DMS114 treated with DMSO at 0.1 percent for 48 hours (cell line): ENCODE results near the gene PNMA6E.
"Not testable (repeated sequence)": the region's sequence is repeated elsewhere in the genome, so short reads cannot be mapped to it uniquely, and the experiment has no call there.

Experiments
- DNase-seq: peaks from one replicate; lab custom pipeline; 2025; ENCODE audit not compliant: unreplicated experiment; lab: John Stamatoyannopoulos, UW

Gene PNMA6E

DNA sequence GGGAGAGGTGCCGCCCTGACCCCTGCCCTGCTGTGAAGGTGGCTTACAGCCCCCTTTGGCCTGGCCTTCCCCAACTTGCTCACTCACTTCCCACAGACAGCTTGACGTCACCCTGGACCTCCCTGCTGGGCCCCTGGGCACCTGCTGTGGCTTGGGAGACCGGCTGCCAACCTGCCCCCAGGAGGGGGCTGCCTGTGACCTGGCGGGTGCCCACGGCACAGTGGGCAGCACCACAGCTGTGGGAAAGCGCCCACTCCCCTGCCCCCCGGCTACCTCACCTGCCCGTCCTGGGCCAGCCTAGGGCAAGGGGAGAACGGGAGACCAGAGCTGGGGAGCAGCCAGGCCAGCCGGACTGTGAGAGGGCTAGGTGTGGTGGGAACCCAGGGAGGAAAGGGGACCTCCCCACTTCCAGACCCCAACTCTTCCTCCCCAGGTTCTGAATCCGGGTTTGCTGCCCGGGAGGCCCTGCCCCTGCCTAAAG, 7.8 kb upstream of the PNMA6E start:
- DNase-seq = no peak

DNA sequence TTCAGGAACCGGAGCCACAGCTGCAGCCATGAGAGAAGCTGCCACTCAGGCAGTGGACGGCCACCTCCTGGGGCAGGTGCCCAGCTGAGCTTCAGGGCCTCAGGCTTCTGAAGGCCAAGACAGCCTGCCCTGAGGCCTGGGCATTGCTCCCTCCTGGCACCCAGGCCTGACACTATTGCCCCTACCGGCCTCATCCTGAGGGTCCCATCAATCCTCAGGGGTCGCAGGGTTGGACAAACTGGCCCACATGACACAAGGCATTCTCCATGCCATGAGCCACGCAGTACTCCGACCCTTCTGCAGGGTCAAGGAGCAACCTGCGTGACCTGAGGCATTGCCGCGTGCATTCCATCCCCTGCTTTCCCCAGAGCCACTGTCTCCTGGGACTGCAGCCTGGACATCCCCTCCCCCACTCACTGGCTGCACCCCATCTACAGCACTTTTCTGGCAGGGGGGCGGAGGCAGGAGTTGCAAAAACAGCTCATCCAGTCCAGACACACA, 7.1 kb upstream of the PNMA6E start:
- no peak for DNase-seq

DNA sequence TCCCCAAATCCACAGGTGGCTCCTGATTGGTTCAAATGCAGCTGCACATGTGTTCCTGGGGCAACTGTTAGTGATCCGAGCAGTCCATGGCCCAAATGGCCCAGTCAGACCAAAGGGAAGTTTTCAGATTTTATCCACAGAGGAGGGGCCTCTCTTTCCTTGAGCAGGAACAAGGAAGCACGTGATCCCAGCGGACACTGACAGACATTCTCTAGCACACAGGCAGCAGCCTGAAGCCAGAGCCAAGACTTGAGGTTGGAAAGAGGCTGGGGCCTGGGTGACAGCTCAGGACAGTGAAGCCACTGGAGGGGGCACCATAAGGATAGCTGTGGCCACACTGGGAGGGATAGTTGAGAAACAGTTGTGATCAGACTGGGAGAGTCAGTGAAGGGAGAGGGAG, 6.6 kb upstream of the PNMA6E start:
- no peak for DNase-seq

DNA sequence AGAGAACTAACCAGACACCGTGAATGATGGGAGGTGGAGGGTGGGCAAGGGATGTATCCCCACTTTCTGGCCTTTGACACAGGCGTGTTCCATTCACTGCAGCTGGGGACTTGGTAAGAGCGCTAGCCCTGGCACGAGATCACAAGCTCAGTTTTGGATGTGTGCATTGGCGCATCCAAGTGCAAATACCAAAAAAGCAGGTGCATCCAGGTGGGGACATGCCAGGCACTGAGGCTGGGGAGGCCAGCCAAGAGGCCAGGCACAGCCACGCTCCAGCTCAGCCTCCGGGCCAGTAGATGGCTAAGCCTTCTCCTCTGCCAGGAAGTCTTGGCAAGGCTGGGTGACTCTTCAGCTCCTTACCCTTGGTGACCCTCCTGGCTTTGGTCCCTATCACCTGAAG, 5.8 kb upstream of the PNMA6E start:
- DNase-seq = no peak

DNA sequence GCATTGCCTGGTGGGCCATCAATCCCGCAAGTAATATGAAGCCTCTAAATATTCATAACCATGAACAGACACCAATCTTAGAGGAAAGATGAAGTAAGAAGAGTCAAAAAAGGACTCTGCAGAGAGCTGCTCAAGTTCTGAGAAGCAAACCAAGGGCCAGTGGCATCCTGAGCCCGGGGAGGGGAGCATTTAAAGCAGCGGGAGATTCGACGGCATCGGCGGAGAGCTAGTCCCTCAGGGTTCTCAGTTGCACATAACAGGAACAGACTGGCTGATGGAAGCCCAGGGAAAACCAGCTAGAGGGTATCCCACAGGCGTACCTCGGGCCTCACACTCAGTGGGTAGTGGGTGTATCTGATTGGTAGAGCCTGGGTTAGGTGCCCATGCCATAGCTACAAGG, 4.9 kb upstream of the PNMA6E start:
- DNase-seq = no peak

DNA sequence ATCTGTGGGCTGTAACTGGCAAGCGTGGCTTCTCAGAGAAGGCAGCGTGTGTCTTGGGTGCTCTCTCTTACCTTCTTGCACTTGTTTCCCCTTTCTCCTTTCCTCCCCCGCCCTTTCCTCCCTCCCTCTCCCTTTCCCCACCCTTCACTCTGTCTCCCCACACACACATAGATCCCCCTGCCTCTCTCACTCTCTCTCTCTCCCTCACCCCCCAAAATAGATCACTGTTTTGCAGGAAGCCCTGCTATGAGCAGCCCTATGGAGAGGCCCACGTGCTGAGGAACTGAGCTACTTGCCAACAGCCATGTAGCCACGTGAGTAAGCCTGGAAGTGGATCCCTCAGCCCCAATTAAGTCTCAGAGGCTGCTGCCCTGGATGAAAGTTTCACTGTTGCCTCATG, 4.3 kb upstream of the PNMA6E start:
- no peak for DNase-seq

DNA sequence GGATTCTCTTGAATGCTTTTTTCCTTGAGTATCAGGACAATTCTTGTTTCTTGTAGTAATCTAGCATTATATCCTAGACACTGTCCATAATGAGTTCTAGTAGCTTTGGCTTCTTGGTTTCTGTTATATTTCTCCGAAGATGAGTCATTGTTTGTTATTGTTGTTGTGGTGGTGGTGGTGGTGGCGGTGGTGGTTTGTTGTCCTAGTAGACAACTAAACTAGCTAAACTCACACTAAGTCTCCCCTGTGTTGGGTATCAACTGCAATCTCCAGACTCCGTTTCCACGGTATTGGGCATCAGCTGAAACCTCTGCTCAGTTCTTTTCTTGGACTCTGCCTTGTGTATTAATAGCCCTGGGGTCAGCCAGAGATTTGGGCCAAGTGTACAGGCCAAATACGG, 3.2 kb upstream of the PNMA6E start:
- DNase-seq = not testable (repeated sequence)

DNA sequence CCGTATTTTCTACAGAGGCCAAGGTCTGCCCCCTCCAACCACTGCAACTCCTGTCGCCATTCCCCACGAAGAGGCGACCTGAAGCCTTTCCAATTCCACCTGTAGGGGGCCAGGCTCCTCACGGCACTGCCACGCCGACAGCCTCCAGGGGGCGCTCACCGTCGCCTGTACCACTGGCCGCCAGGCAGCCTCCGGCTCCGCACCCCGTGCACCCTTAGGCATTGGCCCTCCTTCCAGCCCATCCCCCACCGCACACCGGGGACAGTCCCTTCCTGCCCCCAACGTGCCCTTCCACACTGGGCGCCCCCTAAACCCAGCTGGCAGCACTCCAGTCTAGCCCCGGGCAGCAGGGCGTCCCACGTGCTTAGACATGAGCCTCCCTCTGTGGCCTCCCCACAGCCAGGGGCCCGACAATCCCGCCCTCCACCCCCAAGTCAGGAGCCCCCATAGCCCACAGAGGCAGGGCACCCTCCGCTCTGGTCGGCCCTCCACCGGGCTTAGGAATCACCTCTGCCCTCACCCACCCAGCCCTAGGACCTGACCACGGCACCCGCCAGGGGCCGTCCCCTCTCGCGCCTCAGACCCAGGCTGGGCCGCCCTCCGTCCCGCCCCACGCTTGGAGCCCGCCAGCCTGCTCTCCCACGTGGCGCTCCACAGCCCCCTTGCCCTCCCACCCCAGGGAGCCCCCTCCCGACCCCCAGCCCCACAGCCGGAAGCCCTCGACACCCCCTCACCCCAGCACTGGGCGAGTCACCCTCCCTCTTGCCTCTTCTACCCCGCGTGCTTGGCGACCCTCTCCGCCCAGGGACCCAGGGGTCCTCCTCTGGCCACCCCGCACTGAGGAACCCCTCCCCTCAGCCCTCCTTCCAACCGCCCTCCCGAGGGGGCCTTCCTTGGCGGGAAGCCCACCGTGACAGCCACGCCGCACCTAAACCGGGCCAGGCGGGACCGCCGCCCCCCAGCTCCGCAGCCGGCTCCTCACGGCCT, 711 bp downstream of the PNMA6E start:
- DNase-seq = no peak

DNA sequence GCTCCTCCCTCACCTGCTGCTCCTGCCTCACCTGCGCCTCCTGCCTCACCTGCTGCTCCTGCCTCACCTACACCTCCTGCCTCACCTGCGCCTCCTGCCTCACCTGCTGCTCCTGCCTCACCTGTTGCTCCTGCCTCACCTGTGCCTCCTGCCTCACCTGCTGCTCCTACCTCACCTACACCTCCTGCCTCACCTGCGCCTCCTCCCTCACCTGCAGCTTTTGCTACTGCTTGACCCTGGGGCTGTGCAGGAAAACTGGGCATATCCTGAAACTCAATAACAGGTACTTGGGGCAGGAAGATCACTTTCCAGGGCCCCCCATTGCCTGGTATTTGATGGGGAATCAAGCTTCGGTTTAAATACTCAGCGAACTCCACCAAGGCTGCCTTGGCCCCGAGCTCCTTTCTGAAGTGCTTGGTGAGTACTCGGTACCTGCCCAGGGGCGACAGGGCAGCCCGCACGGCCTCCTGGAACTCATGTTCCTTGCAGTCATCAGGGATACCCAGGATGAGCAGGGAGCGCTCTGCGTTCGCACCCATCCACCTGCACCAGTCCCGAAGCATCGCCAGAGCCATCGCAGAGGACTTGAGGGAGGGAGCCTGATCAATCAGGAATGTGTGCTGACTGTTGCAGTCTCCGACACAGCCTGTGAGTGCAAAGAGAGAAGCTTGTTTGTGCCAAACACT, 2.7 kb downstream of the PNMA6E start:
- no peak for DNase-seq

DNA sequence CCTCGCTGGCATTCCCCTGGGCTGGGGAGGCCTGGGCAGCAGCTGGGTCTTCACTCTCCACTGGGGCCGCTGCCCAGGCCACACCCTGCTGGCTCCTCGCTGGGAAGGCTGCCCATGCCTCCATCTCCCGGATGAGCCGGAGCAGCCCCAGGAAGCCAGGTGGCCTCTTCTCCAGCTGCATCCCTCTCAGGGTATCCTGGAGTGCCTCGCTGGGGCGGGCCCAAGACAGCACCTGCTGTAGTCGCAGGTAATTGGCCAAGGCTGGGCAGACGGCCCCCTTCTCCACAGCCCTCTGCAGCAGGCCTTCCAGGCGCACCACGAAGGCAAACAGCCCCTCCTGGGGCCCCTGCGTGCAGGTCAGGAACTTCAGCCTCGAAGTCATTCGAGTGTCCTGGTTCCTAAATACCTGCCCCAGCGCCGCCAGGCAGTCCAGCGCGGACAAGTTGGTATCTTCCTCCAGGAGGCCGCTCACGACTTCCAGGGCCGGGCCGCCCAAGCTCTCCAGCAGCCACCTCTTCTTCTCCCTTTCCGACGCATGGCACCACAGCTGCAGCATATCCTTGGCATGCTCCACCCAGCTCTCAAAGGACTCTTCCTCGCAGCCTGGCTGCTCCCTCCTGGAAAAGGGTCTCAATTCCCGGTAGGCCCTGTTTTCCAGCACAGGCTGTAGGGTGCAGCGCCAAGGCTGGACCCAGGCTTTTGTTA, 3.7 kb downstream of the PNMA6E start:
- DNase-seq = no peak

DNA sequence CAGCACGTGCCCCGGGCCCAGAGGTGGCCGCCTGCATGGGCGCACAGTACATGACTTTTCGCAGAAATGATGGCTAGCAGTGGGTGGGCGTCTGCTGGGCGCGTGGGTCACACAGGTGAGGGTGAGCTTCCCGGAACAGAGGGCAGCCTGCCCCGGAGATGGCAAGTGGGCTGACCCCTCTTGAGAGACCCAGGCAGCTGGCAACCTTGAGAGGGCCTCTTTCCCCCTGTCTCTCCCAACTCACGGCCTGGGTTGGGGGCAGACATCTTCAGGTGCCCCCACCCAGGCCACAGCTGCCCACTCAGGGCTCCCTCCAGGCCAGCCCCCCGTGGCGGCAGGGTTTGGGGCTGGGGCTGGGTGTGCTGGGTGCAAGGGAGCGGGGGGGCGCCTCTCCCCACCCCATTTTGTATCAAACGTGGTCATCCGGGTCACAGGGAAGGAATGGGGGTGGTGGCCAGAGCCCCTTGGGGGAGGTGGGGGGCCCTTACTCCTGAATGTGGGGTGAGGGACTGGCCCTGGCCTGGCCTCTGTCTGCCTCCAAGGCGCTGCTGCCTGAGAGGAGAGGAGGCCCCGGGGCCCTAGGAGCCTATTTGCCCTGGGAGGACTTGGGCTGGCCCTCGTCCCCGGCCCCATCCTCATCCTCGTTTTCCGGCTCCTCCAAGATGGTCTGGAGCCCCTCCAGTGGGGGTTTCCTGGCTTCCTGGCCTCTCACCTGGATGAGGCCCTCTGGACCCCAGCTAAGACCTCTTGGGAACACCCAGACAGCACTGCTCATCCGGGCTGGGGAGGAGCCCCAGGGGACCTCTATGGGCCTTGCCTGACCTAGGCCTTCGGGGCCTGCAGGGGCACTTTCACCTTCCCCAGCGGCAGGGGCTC, 4.6 kb downstream of the PNMA6E start:
- no peak for DNase-seq

DNA sequence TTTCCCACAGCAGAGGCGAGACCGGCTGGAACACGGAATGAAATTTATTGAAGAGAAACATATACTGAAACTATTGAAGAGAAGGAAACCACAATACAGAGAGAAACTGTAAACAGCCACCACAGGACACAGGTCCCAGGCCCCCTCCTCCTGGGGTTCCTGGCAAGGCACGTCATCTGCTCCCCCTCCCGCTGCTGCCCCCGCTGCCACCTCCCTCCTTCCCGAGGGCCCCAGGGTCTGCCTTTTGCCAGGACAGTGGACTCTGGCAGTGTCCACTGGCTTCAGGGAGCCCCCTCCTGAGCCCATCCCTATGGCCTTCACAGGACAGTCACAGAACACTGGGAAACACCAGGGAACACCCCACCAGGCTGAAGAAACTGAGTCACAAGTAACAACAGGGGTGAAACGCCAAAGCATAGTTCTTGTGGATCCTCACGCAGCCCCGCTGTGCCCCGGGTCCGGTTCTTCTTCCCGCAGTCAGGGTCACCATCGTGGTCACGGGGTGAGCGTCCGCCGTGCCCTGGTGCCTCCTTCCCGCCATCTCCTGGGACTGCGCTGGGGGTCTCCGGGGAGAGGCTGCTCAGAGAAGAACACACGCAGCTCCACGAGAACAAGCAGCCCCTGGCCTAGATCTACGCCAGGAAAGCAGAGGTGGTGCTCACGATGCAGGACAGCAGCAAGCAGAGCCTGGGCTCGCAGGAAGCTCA, 5.4 kb downstream of the PNMA6E start:
- no peak for DNase-seq

DNA sequence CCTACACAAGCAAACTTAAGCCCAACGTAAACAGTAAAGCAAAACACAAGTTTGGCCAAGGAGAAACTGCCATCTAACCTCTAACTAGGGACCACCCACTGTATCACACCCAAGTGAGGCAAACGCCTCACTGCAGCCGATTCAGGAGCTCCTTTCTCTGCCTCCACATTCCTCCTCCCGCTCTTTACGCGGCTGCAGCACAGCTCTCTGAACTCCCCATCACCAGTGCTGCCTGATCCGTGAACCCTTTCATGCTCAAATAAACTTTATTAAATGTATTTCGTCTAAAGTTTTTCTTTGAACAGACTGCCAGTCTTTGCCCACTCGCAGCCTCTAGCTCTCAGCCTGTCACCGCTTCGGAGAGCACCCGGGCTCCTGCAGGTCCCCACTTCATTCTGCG, 6.5 kb downstream of the PNMA6E start:
- no peak for DNase-seq

DNA sequence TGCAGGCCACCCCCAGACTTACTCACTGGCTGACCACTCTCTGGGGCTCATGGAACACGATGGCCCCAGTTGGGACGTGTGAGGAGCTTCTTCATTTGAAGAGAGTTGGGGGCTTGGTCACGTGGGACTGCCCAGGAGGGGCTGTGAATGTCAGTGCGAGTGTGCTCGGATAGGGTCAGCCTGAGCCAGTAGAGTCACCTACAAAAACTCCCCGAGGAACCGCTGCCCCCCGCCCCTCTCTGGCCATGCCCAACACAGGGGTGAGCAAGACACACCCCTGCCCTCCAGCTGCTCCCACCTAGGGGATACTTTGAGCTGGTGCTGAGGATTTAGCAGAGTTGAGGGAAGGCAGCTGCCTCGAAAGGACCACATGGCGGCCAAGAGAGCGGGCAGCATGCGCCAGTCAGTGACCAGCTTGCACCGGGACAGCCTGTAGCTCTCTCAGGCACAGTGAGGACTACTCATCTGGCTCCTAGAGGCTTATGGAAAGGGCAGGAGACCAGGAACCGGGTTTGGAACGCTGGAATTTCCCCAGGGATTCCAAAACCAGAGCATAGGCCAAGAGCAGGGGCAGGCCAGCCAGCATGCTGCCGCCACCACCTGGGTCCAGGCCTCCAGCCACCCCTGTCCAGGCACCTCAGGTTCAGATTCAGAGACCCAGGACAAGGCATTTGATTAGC, 8.4 kb downstream of the PNMA6E start:
- DNase-seq = no peak

DNA sequence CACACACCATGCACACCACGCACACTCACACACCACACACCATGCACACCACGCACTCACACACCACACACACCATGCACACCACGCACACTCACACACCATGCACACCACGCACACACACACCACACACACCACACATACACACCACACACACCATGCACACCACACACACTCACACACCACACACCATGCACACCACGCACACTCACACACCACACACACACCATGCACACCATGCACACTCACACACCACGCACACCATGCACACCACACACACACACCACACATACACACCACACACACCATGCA, 11.7 kb downstream of the PNMA6E start:
- DNase-seq = not testable (repeated sequence)

DNA sequence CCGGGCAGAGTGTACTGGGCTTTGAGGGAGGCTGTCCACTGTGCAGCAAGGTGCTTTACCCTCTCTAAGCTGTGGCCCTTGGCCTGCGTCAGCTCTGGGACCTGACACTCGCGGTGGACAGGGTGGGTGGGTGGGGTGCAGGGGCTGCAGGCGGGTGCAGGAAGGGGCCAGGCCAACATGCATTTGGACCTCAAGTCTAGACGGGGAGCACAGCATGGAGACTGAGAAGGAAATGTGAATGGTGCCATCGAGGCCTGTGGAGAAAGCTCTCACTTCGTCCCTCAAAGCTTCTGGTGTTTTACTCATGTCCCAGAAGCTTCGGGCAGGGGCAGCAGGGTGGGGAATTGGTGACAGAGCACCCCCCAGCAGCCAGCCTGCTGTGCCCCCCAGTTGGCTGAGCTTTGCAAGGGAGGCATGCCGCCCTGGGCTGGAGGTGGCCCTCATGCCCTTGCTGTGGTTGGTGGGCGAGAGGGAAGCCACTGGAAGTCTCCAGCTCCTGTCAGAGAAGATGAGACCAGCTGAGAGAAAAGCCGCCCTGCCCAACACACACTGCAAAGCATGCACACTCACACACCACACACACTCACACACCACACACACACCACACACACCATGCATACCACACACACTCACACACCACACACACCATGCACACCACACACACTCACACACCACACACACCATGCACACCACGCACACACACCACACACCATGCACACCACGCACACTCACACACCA, 12.3 kb downstream of the PNMA6E start:
- no peak for DNase-seq

DNA sequence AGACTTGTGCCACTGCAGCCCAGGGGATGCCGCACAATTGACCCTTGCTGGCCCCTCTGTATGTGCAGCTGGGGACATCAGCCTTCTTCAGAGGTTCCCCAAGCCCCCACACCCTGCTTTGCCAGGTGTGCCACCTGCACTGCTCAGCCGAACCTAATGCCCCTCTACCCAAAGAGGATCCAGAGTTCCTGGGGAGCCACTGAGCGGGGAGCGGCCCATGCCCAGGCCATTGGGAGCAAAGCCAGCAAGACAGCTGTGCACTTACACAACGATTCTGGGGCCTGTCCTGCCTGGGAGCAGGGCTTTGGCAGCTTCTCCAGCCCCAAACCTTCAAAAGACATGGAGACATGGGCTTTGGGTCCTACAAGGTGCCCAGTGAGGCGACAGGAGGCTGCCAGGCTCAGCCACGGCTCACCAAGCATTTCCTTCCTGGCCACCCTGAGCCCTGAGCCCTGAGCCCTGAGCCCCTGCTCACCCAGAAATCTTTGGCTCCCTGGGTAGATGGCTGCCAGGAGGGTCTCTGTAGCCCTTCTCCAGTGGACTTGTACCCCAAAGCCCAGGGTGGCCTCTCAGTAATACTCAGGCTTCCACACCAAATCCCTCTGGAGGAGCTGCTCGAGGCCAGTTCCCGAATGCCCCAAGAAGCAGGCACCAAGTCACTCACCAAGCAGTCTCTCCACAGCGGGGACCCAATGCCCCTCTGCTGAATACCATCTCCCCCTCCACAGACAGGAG, 13.0 kb downstream of the PNMA6E start:
- DNase-seq = no peak

DNA sequence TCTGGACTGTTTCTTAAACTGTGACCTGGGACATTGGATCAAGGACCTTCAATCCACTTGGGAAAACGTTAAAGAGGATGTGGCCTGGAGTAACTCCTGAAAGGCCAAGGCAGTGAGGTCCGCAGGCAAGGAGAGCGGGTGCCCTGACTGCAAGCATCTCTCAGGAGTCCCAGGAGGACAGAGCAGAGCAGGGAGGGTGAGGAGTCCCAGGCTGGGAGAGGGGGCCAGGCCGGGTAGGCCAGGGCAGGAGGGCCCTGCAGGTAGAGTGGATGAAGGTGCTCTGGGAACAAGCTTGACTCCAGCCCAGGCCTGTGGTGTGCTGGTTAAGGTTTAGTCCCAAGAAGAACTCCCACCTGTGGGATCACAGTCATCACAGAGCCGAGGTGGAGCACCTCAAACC, 13.8 kb downstream of the PNMA6E start:
- no peak for DNase-seq
